Cortex of kidney (tissue), 1 donor: ENCODE data around the gene RBM33.

Experiments
- DNase-seq: peaks from one replicate; lab custom pipeline; 2025; lab: John Stamatoyannopoulos, UW

The RBM33 gene

DNA sequence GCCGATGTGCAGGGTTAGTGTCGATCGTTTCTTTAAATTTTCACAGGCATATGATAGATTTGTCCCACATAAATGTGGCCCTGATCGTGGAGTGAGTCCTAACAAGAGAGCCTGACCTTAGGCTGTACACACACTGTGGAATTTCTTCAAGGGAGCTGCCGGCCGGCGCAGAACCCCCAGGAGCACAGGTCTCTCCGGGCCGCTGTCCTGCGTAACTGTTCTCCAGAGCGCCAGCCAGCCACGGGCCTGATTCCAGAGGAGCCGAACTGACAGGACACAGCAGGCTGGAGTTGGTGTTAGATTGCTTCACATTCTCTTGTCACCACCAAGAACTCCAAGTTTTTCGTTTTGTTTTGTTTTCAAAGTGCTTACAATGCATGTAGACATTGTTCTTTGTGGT, 130.5 kb downstream of the RBM33 start:
- DNase-seq: no peak

DNA sequence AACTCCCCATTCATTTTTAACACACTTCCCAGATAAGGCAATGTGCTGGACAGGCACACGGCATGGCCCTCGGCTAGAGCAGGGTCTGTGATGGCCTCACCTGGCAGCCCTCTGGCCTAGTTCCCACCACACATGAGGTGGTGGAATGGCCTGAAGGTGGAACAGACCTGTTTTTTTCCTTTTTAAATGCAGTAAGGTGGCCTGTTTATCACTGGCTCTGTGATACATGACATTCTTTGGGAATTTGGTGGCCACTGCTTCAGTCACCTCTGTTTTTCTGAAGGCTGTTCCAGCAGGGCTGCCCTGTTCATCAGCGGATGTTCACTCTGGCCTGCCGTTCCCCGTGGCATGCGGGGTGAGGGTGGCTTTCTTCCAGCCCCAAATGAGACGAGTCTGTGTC, 131.2 kb downstream of the RBM33 start:
- DNase-seq: no peak

DNA sequence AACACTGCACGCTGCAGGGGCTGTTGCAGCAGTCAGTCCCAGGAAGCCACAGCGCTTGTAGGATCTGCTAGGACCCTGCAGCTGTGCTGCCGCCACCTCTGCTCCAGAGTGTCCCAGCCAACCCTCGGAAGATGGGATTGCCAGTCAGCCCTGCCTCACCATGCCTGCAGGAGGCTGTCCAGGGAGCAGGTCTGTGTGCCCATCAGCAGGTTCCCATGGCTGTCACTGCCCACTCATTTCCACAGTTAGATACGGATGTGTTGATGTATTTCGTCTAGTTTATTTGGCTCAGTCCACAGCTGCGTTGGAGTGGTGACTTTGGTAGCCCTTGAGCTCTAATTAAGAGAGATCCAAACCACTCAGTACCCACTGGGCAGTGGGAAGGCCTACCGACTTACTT, 132.1 kb downstream of the RBM33 start:
- no peak for DNase-seq

DNA sequence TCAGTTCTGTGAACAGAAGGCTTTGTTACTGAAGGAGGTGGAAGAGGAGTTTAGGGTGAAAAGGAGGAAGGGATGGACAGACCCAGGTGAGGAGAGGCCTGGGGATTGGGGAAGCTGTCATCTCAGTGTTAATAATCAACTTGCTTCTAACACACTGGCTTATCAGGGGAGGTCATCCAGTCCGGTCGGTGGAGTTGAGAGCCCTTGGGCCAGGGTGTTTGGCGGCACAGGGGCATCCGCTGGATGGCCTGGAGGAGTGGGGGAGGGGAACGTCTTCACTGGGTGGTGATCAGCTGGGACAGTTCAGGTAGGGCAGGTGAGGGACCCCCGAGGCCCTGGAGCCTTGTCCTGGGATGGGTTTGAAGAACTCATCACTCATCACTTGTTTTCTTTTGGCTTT, 133.9 kb downstream of the RBM33 start:
- no peak for DNase-seq

DNA sequence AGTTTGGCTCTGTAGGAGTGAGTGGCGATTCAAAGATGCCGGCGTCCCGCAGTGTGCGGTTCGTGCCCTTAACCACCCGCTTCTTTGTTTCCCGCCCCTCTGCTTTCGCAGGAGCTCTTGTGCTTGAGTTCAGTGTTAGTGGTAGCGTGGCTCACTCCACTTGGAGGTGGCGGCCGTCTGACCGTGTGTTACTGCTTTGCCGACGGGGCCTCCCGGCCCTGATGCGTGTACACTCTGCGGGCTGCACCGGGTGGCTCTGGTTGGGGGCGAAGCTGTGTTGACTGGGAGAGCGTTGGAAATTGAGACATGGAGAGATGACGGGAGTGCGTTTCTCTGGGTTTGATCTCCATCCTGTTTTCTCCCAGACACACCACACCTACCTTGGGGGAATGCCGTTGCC, 136.4 kb downstream of the RBM33 start:
- DNase-seq: no peak

DNA sequence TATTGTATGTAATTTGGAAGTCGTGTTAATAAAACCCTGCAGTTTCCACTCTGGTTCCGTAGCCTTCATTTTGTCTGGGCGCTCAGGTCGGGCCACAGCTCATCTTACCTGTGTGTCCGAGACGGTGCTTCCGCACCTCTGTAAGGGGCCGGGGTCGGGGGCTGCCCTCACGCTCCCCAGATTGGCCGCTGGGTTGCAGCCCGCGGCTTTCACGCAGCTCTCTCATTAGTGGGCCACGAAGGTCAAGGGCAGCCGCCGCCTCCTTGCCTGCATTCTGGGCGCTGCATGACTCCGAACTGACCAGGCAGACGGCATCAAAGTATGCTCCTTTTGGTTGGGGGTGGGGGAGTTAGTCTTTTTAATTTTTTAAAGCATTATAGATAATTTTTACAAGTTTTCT, 137.0 kb downstream of the RBM33 start:
- DNase-seq: no peak

DNA sequence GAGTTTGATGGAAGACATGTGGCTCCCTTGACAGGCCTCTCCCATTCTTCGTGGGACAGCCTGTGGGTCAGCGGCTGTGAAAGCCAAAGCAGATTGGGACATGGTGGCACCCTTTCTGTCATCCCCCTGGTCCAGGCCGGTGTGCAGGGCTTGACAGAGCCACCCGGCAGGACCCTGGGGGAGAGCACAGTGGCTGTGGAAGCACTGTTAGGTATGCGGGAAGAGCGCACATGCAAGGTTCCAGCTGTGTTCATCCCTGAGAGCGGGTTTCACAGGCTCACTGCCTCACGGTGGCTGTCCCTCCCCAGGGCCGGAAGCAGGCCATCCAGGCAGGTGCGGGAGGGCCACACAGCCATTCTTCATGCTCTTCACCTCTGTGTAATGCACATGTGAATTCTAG, 138.0 kb downstream of the RBM33 start:
- DNase-seq: no peak

DNA sequence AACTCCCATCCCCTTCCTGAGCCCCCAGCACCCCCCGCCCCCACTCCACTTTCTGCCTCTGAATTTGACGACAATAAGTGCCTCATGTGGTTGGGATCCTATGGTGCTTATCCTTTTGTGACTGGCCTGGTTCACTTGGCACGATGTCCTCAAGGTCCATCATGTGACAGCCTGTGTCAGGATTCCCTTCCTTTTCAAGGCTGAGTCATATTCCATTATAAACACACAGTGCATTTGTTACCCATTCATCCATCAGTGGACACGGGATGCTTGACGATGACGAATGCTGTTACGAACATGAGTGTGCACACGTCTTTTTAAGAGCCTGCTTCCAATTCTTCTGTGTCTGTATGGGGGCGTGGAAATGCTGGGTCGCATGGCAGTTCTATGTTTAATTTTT, 141.1 kb downstream of the RBM33 start:
- DNase-seq: no peak

DNA sequence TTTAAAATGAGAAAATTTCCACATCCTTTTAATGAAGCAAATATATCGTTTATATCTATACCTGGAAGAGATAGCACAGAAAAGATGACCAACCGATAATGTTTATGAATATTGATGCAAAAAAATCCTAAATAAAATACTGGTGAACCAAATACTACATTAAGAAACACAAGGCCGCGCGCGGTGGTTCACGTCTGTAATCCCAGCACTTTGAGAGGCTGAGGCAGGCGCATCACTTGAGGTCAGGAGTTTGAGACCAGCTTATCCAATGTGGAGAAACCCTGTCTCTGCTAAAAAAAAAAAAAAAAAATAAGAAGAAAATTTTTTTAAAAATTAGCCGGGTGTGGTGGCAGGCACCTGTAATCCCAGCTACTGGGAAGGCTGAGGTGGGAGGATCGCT, 142.0 kb downstream of the RBM33 start:
- DNase-seq: no peak

DNA sequence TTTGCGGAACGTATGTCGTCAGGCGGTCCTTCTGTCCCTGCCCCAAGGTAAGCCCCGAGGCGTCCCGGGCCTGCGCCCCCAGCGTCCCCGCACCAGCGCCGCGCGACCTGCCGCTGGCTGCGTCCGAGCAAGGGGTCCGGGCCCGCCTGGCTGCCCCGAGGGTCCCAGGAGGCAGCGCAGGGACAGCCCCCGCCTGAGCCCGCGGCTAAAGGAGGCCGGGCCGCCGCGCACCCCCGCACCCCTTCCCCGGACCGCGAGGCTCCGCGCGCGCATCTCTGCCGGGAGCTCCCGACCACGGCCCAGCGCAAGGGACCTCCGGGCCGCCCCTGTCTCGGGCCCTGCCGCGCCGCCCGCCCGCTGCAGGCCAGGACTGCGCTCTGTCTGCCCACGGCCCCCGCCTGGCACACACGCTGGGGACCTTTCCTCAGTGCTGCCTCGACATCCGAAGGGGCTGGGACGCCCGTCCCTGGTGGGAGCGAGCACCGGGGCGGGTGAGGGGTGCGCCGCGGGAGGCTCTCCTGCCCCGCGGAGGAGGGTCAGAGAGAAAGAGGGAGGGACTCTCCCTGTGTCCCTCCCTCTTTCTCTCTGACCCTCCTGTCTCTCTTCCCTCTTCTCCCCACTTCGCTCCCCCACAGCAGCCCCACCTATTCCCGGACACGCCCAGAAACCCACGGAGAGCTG, 142.8 kb downstream of the RBM33 start:
- DNase-seq: no peak

DNA sequence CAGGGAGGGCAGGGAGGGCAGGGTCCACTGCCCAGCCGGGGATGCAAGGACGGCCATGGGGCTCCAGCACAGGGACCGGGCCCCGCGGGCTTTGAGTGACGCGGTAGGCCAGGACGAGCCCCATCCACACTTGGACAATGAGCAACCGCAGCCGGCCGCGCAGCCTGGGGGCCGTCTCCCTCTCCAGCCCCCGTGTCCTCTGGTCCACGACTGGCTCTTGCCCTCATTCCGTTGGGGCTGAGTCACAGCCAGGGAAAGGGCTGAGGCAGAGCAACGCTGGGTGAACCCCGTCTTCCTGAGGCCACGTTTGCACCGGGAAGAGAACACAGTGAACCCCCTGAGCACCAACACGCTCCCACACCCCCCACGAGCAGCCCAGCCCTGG, 144.1 kb downstream of the RBM33 start:
- no peak for DNase-seq

DNA sequence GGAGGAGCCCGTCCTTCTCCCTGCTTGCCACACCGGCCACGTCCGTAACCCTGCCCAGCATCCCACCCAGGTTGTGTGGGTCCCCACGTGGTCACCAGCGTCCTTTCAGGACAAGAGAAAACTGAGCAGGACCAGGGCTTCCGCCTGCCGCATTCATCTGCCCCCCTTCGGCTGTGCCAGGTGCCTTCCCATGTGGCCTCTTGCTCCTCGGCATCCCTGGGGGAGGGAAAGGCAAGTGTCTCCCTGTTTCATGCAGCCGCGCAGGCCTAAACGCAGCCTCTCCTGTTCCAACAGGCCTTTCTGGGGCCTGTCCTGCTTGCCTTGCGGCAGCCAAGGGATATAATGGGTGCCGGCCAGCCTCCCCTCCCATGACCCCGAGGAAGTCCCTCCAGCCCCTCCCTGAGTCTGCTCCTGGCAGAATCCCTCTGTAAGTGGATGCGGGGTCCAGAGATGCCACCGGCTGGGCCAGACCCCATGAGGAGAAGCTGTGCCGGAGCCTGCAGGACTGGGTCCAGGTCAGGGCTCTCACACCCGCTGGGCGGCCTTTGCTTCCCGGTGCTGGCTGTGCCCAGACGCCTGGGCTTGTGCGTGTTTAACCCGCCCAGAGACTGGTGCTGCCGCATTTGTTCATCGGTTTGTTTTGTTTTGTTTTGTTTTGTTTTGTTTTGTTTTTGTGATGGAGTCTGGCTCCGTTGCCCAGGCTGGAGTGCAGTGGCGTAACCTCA, 144.7 kb downstream of the RBM33 start:
- no peak for DNase-seq

DNA sequence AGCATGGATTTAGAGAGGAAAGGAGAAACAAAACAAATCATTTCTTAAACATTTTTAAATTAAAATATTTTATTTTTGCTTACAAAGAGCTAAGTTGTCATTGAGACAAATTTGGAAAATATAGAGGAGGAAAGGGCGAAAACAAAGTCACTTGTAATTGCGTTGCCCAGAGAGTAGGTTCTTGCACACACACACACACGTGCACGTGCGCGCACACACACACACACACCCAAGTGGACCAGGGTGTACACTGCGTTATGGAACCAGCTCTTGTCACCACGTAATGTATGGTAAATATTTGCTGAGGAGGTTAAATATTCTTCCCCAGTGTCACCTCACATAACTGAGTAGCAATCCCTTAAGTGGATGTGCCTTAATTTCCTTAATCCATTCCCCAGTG, 146.2 kb downstream of the RBM33 start:
- DNase-seq: no peak

DNA sequence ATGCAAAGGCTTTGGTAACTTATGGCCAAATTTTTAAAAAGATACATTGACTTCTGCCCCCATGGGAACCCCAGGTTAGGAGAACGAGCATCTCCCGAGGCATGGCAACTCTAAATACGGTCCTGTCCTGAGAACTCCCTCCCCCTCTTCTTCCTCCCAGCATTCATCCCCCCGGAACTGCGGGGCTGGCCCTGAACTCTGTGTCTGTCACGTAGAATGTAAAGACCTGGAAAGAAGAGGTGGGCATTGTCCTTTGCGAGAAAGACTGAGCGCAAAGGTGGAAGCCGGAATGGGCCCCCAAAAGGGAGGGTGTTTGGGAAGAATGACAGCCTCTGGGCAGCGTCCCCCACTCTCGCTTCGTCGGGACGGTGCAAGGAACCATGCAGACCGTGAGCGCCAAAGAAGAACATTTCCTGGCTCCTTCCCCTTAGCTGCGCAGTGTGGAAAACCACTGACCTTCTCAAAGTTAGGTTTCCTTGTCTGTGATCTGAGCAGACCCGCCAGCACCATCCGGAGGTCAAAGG, 146.8 kb downstream of the RBM33 start:
- no peak for DNase-seq

DNA sequence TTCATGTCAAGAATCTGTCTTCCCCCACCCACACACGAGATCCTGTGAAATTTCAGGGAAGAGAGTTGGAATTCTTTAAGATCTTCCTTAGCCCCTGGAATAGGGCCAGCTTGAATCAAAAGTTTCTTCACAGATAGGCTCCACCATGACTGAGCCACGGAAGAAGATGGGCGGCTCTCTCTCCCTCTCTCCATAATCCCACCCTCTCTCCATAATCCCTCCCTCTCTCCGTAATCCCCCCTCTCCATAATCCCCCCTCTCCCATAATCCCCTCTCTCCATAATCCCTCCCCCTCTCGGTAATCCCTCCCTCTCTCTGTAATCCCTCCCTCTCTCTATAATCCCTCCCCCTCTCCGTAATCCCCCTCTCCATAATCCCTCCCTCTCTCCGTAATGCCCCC, 147.4 kb downstream of the RBM33 start:
- DNase-seq: no peak

DNA sequence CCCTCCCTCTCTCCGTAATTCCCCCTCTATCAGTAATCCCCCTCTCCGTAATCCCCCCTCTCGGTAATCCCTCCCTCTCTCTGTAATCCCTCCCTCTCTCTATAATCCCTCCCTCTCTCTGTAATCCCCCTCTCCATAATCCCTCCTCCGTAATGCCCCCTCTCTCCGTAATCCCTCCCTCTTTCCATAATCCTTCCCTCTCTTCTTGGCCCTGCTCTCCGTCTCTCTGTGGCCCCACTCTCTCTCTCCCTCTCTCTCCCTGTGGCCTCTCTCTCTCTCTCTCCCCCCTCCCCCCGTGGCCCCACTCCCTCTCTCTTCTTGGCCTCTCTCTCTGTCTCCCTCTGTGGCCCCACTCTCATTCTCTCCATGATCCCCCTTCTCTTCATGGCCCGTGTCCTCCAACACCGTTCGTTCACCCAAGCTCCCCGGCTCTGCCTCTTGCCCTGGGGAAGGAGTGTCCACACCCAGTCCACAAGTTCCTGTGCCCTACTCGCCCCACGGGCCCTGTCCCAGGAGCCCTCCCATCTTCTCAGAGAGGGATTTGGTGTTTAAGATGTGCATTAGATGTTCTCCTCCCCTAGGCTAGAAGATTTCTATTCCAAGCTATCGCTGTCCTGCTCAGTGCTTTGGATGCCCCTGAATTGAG, 148.0 kb downstream of the RBM33 start:
- DNase-seq: no peak

DNA sequence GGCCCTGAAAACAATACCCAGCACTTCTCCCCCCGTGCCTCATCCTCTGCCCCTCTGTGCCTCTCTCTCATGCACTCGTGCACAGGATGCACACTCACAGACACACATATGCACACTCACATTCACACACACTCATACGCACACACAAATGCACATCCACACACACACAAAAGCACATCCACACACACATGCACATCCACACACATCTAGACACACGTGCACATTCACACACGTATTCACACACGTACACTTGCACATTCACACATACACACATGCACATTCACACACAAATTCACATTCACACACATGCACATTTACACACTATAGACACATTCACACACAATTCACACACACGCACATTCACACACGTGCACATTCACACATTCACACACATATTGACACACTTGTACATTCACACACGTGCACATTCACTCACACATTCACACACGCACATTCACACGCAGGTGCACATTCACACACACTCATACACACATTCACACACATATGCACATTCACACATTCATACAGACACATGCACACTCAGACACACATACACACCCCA, 148.6 kb downstream of the RBM33 start:
- DNase-seq: no peak

DNA sequence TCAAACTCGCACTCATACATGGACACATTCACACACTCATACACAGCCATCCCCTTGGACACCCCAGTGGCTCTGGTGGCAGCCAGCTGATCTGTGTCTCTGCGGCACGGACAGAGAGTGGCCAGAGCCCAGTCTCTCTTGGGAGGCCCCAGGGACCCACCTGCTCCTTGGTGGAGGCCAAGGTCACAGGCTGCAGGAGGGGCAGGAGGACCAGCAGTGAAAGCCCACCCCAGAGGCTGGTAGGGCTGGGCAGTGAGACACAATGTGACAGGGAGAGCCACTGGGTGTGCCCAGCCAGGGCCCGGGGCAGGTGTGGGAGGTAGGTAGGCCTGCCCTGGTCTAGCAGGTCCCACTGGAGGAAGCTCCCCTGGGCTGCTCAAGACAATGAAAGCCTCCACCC, 149.3 kb downstream of the RBM33 start:
- no peak for DNase-seq

DNA sequence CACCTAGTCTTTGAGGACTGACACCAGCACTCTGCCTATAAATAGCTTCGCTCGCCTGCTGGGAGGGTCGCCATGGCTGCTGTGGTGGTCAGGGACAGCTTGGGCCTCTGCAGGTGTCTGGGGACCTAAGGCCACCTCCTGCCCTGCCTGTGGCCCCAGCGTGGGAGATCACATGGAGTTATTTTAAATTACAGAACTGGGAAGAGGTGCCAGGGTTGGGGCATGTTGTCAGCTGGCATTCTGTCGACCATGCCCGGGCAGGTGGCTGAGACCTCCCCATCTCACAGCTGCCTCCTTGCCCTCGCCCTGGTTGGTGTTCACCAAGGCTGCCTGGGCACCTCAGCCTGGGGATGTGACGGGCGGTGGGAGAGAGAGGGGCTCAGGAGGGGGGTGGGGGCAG, 149.7 kb downstream of the RBM33 start:
- DNase-seq: no peak

DNA sequence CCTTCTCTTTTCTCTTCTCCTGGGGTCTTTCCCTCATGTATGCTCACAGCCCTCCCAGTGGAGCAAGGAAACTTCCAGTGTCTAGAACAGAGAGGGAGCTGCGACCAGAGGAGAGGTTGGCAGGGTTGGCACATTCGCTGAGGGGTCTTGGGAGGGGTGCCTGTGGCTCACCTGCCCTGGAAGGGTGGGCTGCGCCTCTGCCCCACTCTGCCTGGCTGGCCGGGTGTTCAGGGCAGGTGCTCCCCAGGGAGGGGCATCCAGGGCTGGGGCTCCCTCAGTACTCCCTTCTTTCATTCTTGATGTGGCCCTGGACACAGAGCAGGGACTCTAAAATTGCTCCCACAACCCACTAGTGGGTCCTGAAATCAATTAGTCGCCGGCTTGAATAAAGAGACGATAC, 150.9 kb downstream of the RBM33 start:
- DNase-seq: no peak

DNA sequence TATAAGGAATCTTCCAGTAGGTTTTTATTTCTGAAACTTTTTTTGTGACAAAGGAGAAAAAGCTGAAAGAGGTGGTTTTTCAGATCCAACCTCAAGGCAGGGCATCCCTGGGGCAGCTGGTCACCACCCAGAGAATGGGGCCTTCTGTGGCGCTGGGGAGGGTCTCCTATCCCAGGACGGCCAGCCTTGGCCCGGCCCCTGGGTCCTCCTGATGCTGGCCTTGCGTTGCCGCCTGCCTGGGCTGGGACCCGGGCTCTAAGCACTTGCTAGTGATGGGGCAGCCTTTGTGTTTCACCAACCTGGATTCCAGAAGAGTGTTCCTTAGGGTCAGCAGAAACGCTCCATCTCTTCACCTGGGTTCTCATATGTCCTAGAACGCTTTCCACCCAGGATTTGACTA, 151.5 kb downstream of the RBM33 start:
- no peak for DNase-seq

DNA sequence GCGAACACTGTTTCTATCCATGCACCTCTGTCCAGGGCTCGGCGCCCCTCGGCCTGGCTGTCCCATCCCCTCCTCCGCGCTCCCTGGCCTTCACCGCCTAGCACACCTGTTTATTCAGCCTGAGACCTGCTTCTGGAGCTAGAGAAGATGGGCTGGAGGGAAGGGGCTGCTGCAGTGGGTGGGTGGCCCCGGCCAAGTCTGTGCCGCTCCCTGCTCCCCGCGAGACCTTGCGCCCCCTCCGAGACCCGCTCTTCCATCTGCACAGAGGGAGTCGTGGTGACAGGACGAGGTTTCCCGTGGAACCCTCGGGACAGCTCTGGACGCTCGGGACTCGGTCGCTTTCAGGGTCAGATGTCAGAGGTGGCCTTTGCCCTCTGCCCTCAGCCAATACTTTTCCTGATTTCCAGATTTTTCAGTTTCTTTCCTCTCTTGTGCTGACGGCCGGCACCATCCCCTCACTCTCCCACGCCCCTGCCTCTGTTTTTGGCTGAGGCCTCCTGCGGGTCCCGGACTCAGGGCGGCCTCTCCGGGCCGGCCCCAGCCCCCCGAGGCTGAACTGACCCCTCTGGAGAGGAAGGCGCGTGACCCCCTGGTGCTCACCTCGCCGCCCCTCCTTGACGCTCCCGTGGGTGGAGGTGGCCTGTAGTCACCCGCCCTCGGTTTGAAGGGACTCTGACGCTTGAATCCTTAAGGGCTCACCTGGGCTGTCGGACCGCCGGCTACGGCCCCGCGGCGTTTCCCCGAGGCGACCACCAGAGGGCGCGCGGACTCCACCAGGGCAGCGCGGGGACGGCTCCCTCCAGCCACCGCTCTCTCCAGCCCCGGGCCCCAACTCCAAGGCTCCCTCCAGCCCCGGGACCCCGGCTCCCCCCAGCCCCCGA, 152.2 kb downstream of the RBM33 start:
- no peak for DNase-seq
